CD4-positive, alpha-beta T cell treated with Interleukin-15 for 1 hour (primary cell): ENCODE results near the gene SMIM24.

Experiments used
- DNase-seq: peaks from one replicate; pipeline ENCODE4 v3.0.0-alpha.2; 2020

SMIM24 gene

GRCh38 chr19:3496392-3497273 is 16.3 kb upstream of the SMIM24 start:
- no peak for DNase-seq

DNA sequence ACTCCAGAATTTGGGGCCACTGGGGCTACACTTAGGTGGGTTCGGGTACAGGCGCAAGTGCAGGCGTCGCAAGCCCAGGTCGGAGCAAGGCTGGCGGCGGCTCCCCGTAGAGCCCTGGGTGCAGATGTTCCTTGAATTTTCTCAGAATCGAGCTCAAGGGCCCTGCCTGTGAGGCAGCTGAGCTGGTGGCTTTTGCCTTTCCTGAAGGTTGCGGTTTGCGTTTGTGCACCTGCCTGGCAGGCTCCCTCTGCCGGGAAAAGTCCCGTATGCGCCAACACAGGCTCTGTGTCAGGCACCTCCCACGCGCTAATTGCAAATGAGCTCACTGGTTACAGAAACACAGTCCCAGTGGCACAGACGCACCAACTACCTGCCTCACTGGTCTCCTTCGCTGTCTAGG is 14.2 kb upstream of the SMIM24 start:
- DNase-seq, result peak; percentile 51

GRCh38 chr19:3494051-3494450 is 13.7 kb upstream of the SMIM24 start:
- DNase-seq, result no peak

- no peak for DNase-seq
Measured at GRCh38 chr19:3493651-3494050, 13.3 kb upstream of the SMIM24 start.

- DNase-seq, result no peak
Measured at GRCh38 chr19:3492919-3493318, 12.6 kb upstream of the SMIM24 start.

GRCh38 chr19:3492131-3492839 is 12.0 kb upstream of the SMIM24 start:
- no peak for DNase-seq

DNA sequence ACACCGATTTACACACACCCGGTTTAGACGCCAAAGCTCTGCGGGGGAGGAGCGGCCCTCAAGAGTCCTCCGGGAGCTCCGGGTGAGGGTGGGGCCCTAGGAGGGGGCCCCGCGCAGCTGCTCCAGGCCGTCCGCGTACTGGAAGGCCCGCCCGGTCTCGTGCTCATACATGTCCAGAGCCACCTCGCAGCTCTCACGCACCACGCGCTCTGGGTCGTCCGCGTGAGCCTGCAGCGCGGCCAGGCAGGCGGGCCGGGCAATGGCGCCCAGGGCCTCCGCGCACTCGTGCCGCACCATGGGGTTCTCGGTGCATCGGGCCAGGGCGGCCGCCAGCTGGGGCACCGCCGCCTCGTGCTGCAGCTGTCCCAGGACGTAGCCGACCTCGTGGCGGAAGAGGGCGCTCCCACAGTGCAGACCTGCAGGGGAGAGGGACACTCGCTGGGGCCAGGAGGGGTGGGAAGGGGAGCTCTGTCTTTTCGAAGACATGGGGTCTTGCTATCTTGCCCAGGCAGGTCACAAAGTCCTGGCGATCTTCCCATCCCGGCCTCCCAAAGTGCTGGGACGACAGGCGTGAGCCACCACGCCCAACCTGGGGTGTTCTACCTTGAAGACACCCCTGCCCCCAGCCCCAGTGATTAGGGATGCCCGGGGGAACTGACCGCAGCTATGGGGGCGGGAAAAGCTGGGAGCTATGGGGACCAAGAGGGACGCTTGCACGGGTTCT is 11.2 kb upstream of the SMIM24 start:
- DNase-seq, result no peak

DNA sequence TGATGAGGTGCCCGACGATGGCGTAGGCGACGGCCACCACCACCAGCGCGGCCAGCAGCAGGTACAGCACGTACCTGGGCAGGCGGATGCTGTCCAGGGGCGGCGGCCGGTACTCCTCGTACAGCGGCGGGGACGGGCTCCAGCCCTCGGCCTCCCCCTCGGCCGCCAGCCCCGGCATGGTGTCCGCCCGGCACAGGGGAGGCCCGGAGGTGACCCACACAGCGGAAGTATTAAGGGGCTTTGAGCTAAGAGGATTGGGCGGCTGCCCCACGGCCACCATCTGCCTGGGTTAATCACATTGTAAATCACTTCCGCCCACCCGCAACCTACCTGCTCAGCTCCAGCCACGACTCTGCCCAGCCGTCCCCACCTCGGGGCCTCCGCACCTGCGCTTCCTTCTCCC is 2.9 kb upstream of the SMIM24 start, which contains the start of gene SMIM44:
SMIM44 (minus strand) TSS at position 216 of the 403 bp plus-strand sequence; CDS start at position 178, 38 bp downstream.
- no peak for DNase-seq

- no peak for DNase-seq
Measured at GRCh38 chr19:3482507-3483225, 2.3 kb upstream of the SMIM24 start.

DNA sequence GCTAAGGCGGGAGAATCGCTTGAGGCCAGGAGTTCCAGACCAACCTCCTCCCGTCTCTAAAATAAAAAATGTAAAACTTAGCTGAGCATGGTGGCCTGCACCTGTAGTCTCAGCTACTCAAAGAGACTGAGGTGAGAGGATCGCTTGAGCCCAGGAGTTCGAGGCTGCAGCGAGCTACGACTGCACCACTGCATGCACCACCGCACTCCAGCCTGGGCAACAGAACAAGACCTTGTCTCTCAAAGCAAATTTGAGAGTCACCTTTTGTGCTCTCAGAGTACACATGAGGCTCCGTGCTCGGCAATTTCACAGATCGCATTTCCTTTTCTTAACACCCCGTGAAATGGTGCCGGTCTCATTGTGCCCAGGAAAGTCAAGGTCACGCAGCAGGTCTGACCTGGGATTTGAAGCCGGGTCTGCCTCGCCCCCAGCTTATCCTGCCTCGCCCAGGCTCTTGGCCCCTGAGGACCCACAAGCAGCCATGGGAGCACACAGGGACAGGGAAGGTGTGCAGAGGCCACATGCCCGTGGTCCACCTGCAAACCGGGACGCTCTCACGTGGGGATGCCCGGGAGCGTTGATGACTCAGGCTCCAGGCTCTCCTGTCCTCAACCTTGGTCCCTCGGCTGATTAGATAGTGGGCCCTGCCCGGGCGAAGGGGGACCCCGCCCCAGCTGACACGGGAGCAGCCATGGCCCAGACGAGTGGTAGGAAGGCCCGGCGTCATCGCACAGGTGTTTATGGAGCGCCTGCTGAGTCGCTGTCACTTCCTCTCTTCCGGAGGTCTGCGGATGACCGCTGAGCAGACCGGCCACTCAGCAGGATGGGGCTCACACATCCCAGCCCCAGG is 1.1 kb upstream of the SMIM24 start:
- no peak for DNase-seq

- peak; percentile 41 for DNase-seq
Measured at GRCh38 chr19:3479834-3480215, 500 bp downstream of the SMIM24 start.

DNA sequence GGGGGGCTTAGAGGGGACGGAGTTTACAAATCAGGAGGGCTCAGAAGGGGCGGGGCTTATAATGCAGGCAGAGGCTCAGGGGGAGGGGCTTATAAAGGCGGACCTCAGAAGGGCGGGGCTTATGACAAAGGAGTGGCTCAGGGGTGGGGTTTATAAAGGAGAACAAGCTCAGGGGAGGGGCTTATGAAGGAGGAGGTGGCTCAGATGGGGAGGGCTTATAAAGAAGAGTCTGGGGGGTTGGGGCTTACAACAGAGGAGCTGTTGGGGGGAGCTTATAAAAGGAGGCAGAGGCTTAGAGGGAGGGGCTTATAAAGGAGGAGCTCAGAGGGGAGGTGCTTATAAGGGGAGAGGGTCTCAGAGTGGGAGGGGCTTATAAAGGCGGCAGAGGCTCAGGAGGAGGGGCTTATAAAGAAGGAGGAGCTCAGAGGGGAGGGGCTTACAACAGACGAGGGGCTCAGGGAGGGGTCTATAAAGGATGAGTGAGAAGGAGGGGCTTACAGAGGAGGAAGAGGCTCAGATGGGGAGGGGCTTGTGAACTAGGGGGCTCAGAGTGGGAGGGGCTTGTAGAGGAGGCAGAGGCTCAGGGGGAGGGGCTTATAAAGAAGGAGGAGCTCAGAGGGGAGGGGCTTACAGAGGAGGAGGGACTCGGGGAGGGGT is 1.0 kb downstream of the SMIM24 start:
- peak; percentile 73 for DNase-seq

GRCh38 chr19:3478409-3479176 is 1.7 kb downstream of the SMIM24 start:
- no peak for DNase-seq

- DNase-seq, result no peak
Measured at GRCh38 chr19:3477951-3478350, 2.4 kb downstream of the SMIM24 start.

GRCh38 chr19:3477506-3477905 is 2.8 kb downstream of the SMIM24 start:
- DNase-seq, result no peak

- no peak for DNase-seq
Measured at GRCh38 chr19:3476830-3477229, 3.5 kb downstream of the SMIM24 start.

DNA sequence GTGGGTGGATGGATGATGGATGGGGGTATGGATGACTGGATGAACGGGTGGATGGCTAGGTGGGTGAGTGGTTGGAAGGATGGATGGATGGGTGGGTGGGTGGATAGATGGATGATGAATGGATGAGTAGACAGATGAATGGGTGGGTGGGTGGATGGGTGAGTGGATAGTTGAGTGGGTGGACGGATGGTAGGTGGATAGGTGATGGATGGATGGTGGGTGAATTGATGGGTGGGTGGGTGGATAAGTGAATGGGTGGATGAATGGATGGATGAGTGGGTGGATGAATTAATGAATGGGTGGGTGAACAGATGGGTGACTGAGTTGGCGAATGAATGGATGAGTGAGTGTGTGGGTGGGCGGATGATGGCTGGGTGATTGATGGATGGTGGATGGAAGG is 4.9 kb downstream of the SMIM24 start:
- no peak for DNase-seq

DNA sequence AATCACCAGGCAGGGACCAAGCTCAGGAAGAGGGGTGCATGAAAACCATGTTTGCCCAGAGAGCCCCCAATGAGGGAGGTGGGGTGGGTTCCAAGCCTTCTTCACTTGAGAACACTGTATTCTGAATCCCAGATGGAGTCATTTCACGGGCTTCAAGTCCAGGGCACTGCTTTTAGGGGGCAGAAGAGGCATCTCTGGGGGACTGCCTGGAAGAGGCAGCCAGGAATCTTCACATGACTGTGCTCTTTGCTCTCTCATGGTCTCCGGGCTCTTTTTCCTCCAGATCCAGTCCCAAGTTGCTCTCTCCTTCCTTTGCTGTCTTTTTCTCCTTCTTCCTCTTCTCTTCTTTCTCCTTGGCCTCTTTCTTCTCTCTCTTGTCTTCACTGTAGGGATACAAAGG is 5.7 kb downstream of the SMIM24 start:
- no peak for DNase-seq

GRCh38 chr19:3474010-3474409 is 6.3 kb downstream of the SMIM24 start:
- DNase-seq, result no peak

DNA sequence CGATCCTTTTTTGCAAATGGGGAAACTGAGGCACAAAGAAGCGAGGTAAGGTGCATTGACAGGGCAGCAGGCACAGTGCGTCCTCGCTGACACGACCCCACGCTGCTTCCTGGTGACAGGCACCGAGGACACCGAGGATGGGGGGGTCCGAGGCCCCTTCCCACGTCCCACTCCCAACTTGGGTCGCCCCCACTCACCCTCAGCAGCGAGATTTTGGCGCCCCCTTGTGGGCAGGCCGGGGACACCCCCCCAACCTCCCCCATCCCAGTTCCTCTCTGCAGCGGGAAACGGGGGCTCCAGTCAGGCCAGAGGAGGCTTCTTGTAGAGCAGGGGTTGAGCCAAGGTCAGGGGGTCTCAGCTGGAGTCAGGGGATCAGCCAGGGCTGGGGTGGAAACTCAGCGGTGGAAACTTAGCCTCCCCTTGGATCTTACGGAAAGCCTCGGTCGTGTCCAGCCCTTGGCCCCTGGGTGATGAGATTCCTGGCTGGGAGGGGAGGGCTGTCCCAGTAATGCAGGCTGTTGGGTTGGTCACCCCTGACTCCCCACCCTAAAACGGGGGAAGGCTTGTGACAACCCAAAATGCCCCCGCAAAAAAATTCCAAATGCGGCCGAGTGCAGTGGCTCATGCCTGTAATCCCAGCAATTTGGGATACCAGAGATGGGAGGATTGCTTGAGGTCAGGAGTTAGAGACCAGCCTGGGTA is 8.2 kb downstream of the SMIM24 start:
- no peak for DNase-seq
